GM12878 (cell line): ENCODE results near the gene SGMS1. TPM values are rescaled to one million over a fixed set of nuclear protein-coding genes. Genes with fewer than 3 reads are reported as not detected.

Source experiments
- ATAC-seq: fragments of 200-7000 bp; cut with Tn5 transposase; 3 replicates; pipeline ENCODE4 v1.9.1; 2020; ENCODE audit warnings: mild to moderate bottlenecking, moderate library complexity
- BruUV-seq: library from RNA; stranded (reverse); fragments of 400-500 nt; replicated peaks from 2 replicates; lab custom pipeline; 2021; lab: Mats Ljungman, UMichigan
- CTCF ChIA-PET: fragments of 300-600 bp; sonication (Branson Sonifier 250); formaldehyde crosslinking; extraction: SDS; loops from one replicate; lab custom pipeline; 2021; ENCODE audit warnings: inconsistent platforms; lab: Yijun Ruan, JAX
- POLR2A ChIA-PET: fragments of 350-600 bp; formaldehyde crosslinking; extraction: SDS; loops from one replicate; lab custom pipeline; 2021; ENCODE audit warnings: inconsistent platforms; lab: Charles Lee
- RAD21 ChIA-PET: fragments of 300-600 bp; sonication (Branson Sonifier 250); formaldehyde crosslinking; loops from one replicate; lab custom pipeline; 2023; ENCODE audit warnings: antibody characterized with exemption; ENCODE audit not compliant: unreplicated experiment; lab: Charles Lee
- SMC1A ChIA-PET: fragments of 300-600 bp; sonication (Branson Sonifier 250); formaldehyde crosslinking; loops from one replicate; lab custom pipeline; 2023; ENCODE audit not compliant: unreplicated experiment, uncharacterized antibody; lab: Charles Lee
- DNase-seq: peaks from one replicate; pipeline ENCODE4 v3.0.0-alpha.2; 2011; ENCODE audit warnings: low read depth, low spot score
- FAIRE-seq: peaks from 3 replicates; lab custom pipeline; 2011; peaks lifted over from hg19 to GRCh38; lab: Jason Lieb, UNC
- H2AFZ ChIP-seq: 2 replicates; pipeline ENCODE4 v1.6.0; 2011; ENCODE audit warnings: low read depth, low read length, control low read depth; ENCODE audit not compliant: control insufficient read depth
- H3K27ac ChIP-seq: 2 replicates; pipeline ENCODE4 v1.5.1; 2011; ENCODE audit warnings: control low read depth; ENCODE audit not compliant: control insufficient read depth, insufficient read depth
- H3K27me3 ChIP-seq, 2 experiments: replicated peaks in 1 of 2; 2 replicates each; pipeline versions ENCODE4 v1.6.0 to v1.6.1; 2011; ENCODE audit warnings: low read length in 1 of 2; ENCODE audit not compliant: control insufficient read depth in 2 of 2, insufficient read depth in 2 of 2
- H3K36me3 ChIP-seq, 2 experiments: 2 replicates each; pipeline ENCODE4 v1.5.1; 2011; ENCODE audit warnings: low read length in 1 of 2; ENCODE audit not compliant: control insufficient read depth in 2 of 2, insufficient read depth in 2 of 2
- H3K4me1 ChIP-seq: 2 replicates; pipeline ENCODE4 v1.6.1; 2011; ENCODE audit warnings: mild to moderate bottlenecking, low read length, moderate library complexity, mixed read lengths; ENCODE audit not compliant: control insufficient read depth, insufficient read depth
- H3K4me2 ChIP-seq: 2 replicates; pipeline ENCODE4 v1.6.0; 2011; ENCODE audit warnings: control low read depth; ENCODE audit not compliant: control insufficient read depth, insufficient read depth
- H3K4me3 ChIP-seq: fragments of 200-600 bp; sonication (generic); 2 replicates; pipeline ENCODE4 v1.5.1; 2016
- H3K79me2 ChIP-seq: 2 replicates; pipeline ENCODE4 v1.6.0; 2011; ENCODE audit warnings: low read length; ENCODE audit not compliant: control insufficient read depth, insufficient read depth
- H3K9ac ChIP-seq: 2 replicates; pipeline ENCODE4 v1.8.0; 2011; ENCODE audit warnings: low read length, control low read depth, mixed read lengths; ENCODE audit not compliant: control insufficient read depth, insufficient read depth
- H3K9me3 ChIP-seq: replicated peaks from 3 replicates; pipeline ENCODE4 v1.5.1; 2011; ENCODE audit warnings: mild to moderate bottlenecking, low read length; ENCODE audit not compliant: control insufficient read depth, insufficient read depth
- H4K20me1 ChIP-seq: 2 replicates; pipeline ENCODE4 v1.6.0; 2011; ENCODE audit not compliant: control insufficient read depth, insufficient read depth
- ETV6 ChIP-seq, 2 experiments: fragments of 450-650 bp in 1 of 2; IDR thresholded peaks in 1 of 2; conservative IDR thresholded peaks in 1 of 2; 2 replicates each; pipeline ENCODE4 v1.6.1; 2014; ENCODE audit warnings: antibody characterized with exemption in 1 of 2, borderline replicate concordance in 1 of 2, low read depth in 1 of 2, mild to moderate bottlenecking in 1 of 2, moderate library complexity in 1 of 2
- GATAD2B ChIP-seq: fragments of 450-650 bp; conservative IDR thresholded peaks from 2 replicates; pipeline ENCODE4 v1.6.1; 2017; ENCODE audit warnings: low read depth, mild to moderate bottlenecking, moderate library complexity
- NFYA ChIP-seq: IDR thresholded peaks from 2 replicates; pipeline ENCODE4 v1.6.1; 2011; ENCODE audit warnings: low read depth, mild to moderate bottlenecking, low read length, improper control_type of control experiment, borderline replicate concordance
- PKNOX1 ChIP-seq: fragments of 450-650 bp; IDR thresholded peaks from 2 replicates; pipeline ENCODE4 v1.6.1; 2016; ENCODE audit warnings: mild to moderate bottlenecking
- SMAD5 ChIP-seq: IDR thresholded peaks from 2 replicates; pipeline ENCODE4 v1.6.1; 2016; ENCODE audit warnings: antibody characterized with exemption, low read depth
- SMARCA5 ChIP-seq: fragments of 450-650 bp; IDR thresholded peaks from 2 replicates; pipeline ENCODE4 v1.6.1; 2017; ENCODE audit warnings: mild to moderate bottlenecking
- ZNF687 ChIP-seq: fragments of 450-650 bp; IDR thresholded peaks from 2 replicates; pipeline ENCODE4 v1.6.1; 2017; ENCODE audit warnings: mild to moderate bottlenecking, moderate library complexity
- WGBS: methylation state at CpG from one replicate; pipeline ENCODE4 v1.1.6; 2016; ENCODE audit warnings: low lambda C conversion rate; ENCODE audit not compliant: insufficient replicate concordance, insufficient coverage; ENCODE audit errors: missing lambda C conversion rate; 5-methylcytosine and 5-hydroxymethylcytosine counted together
- in situ Hi-C: fragments of 300-500 bp; cut with MboI; formaldehyde crosslinking; loops from 9 replicates; pipeline ENCODE4 v1.14.3; 2018; ENCODE audit warnings: mixed read lengths
- intact Hi-C: fragments of 100-400 bp; cut with micrococcal nuclease; formaldehyde crosslinking; loops from one replicate; pipeline ENCODE4 v1.14.2; 2022; ENCODE audit not compliant: unreplicated experiment
- polyA plus RNA-seq, 11 experiments: library from polyadenylated mRNA; depleted of rRNA in 4 of 11; unstranded in 6 of 11; stranded (reverse) in 5 of 11; fragments of >200 nt; fragmentation: Nextera tagmentation in 4 of 11; fragmentation: Illumina TruSeq in 1 of 11; extraction: Ambion mirVana in 4 of 11; extraction: Trizol in 1 of 11; gene quantifications; 1 replicate in 1 of 11; 2 replicates in 10 of 11; pipeline versions ENCODE4 v1.2.1 to v1.2.3, GENCODE V29; 2011 to 2016; ENCODE audit warnings: inconsistent platforms in 2 of 11, missing spikeins in 2 of 11, low read depth in 1 of 11
- total RNA-seq, 4 experiments: library from RNA; depleted of rRNA in 3 of 4; stranded (reverse); fragments of >200 nt in 3 of 4; fragmentation: Illumina TruSeq in 1 of 4; extraction: Trizol in 1 of 4; gene quantifications; 2 replicates each; pipeline versions ENCODE4 v1.2.1 to v1.2.3, GENCODE V29; 2013 to 2021
- TF ChIP-seq, protein P1 (sequence below): IDR thresholded peaks from 2 replicates; pipeline ENCODE4 v1.6.1; 2012; ENCODE audit warnings: low read length, inconsistent platforms
- TF ChIP-seq, protein P2 (sequence below): IDR thresholded peaks from 2 replicates; pipeline ENCODE4 v1.6.1; 2012; ENCODE audit warnings: mild to moderate bottlenecking, low read depth, low read length

The SGMS1 gene
- total and polyA plus RNA-seq, 10 of the 15 experiments (the other 5 are each of a cell fraction or from before 2014, with no cell fraction given), result 1.4 to 14.5 (median 4.9) TPM

- intact Hi-C loops (no loop called here), in situ Hi-C loops (no loop called here)
- Histone ChIP-seq H3K79me2 (peaks cover 45% of the 10 kb centered on the region), H3K9ac (no peak overlapping the region), H3K27ac (no peak overlapping the region), H3K27me3 (no peaks in the 10 kb centered on the region), H3K4me2 (no peak overlapping the region), H4K20me1 (no peaks in the 10 kb centered on the region), H3K4me3 (no peak overlapping the region), H3K36me3 (no peaks in the 10 kb centered on the region; a peak in 1 of 4 replicates), H3K4me1 (peaks cover 14% of the 10 kb centered on the region), H2AFZ (no peak overlapping the region), H3K9me3 (no peaks in the 10 kb centered on the region; the same call in 1 of the 3 replicates)
- BruUV-seq, result no TSS peak
- FAIRE-seq (no peak), DNase-seq (no peak), ATAC-seq (no peak)
- ChIA-PET CTCF (interaction anchor here (0.7 to 2.9 kb wide), 7 partner anchors 9 to 249 kb away, joined by 3 to 14 read pairs (median 6); no protein-coding TSS in a partner anchor), POLR2A (interaction anchor here (0.5 to 1.6 kb wide), 4 partner anchors 42 to 262 kb away, joined by 3 to 5 read pairs (median 4); no protein-coding TSS in a partner anchor), SMC1A (interaction anchor here (0.7 to 4.8 kb wide), 17 partner anchors 8 to 278 kb away, joined by 3 to 41 read pairs (median 3); no protein-coding TSS in a partner anchor), RAD21 (interaction anchor here (0.7 to 2.3 kb wide), 12 partner anchors 10 to 265 kb away, joined by 3 to 9 read pairs (median 3); no protein-coding TSS in a partner anchor)
- WGBS, result 89% methylated on average over 1 of the region's 1 CpG
- TF ChIP-seq ETV6 (conservative IDR thresholded peaks at IDR 0.05 in 1 of 2, IDR thresholded peaks at IDR 0.05 in 1 of 2; ENCODE audit: borderline replicate concordance in 1 of 2, low read depth in 1 of 2), result no peak
- no peak for TF ChIP-seq PKNOX1
- TF ChIP-seq NFYA, result no peak
- TF ChIP-seq SMARCA5, result no peak
- TF ChIP-seq, protein P1, sequence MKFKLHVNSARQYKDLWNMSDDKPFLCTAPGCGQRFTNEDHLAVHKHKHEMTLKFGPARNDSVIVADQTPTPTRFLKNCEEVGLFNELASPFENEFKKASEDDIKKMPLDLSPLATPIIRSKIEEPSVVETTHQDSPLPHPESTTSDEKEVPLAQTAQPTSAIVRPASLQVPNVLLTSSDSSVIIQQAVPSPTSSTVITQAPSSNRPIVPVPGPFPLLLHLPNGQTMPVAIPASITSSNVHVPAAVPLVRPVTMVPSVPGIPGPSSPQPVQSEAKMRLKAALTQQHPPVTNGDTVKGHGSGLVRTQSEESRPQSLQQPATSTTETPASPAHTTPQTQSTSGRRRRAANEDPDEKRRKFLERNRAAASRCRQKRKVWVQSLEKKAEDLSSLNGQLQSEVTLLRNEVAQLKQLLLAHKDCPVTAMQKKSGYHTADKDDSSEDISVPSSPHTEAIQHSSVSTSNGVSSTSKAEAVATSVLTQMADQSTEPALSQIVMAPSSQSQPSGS, result no peak
- TF ChIP-seq, protein P2, sequence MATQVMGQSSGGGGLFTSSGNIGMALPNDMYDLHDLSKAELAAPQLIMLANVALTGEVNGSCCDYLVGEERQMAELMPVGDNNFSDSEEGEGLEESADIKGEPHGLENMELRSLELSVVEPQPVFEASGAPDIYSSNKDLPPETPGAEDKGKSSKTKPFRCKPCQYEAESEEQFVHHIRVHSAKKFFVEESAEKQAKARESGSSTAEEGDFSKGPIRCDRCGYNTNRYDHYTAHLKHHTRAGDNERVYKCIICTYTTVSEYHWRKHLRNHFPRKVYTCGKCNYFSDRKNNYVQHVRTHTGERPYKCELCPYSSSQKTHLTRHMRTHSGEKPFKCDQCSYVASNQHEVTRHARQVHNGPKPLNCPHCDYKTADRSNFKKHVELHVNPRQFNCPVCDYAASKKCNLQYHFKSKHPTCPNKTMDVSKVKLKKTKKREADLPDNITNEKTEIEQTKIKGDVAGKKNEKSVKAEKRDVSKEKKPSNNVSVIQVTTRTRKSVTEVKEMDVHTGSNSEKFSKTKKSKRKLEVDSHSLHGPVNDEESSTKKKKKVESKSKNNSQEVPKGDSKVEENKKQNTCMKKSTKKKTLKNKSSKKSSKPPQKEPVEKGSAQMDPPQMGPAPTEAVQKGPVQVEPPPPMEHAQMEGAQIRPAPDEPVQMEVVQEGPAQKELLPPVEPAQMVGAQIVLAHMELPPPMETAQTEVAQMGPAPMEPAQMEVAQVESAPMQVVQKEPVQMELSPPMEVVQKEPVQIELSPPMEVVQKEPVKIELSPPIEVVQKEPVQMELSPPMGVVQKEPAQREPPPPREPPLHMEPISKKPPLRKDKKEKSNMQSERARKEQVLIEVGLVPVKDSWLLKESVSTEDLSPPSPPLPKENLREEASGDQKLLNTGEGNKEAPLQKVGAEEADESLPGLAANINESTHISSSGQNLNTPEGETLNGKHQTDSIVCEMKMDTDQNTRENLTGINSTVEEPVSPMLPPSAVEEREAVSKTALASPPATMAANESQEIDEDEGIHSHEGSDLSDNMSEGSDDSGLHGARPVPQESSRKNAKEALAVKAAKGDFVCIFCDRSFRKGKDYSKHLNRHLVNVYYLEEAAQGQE, result no peak
- TF ChIP-seq GATAD2B, result no peak
- TF ChIP-seq ZNF687, result no peak
- no peak for TF ChIP-seq SMAD5
These were observed 264.6 kb downstream of the SGMS1 start for GRCh38 chr10:50358925-50359687.
